HK-2 (cell line): ENCODE data around the gene PSME3.
"Not testable (repeated sequence)": the region's sequence is repeated elsewhere in the genome, so short reads cannot be mapped to it uniquely, and the experiment has no call there.

Experiments
- DNase-seq: peaks from one replicate; pipeline ENCODE4 v3.0.0-alpha.2; 2018; ENCODE audit not compliant: unreplicated experiment

PSME3 gene

DNA sequence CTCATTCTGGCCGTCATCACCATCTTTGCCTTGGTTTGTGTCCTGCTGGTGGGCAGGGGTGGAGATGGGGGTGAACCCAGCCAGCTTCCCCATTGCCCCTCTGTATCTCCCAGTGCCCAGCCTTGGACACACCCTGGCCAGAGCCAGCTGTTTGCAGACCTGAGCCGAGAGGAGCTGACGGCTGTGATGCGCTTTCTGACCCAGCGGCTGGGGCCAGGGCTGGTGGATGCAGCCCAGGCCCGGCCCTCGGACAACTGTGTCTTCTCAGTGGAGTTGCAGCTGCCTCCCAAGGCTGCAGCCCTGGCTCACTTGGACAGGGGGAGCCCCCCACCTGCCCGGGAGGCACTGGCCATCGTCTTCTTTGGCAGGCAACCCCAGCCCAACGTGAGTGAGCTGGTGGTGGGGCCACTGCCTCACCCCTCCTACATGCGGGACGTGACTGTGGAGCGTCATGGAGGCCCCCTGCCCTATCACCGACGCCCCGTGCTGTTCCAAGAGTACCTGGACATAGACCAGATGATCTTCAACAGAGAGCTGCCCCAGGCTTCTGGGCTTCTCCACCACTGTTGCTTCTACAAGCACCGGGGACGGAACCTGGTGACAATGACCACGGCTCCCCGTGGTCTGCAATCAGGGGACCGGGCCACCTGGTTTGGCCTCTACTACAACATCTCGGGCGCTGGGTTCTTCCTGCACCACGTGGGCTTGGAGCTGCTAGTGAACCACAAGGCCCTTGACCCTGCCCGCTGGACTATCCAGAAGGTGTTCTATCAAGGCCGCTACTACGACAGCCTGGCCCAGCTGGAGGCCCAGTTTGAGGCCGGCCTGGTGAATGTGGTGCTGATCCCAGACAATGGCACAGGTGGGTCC is 18.4 kb downstream of the PSME3 start:
- DNase-seq = not testable (repeated sequence)

DNA sequence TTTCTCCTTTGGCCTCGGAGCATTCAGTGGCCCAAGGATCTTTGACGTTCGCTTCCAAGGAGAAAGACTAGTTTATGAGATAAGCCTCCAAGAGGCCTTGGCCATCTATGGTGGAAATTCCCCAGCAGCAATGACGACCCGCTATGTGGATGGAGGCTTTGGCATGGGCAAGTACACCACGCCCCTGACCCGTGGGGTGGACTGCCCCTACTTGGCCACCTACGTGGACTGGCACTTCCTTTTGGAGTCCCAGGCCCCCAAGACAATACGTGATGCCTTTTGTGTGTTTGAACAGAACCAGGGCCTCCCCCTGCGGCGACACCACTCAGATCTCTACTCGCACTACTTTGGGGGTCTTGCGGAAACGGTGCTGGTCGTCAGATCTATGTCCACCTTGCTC is 19.2 kb downstream of the PSME3 start:
- DNase-seq = no peak

DNA sequence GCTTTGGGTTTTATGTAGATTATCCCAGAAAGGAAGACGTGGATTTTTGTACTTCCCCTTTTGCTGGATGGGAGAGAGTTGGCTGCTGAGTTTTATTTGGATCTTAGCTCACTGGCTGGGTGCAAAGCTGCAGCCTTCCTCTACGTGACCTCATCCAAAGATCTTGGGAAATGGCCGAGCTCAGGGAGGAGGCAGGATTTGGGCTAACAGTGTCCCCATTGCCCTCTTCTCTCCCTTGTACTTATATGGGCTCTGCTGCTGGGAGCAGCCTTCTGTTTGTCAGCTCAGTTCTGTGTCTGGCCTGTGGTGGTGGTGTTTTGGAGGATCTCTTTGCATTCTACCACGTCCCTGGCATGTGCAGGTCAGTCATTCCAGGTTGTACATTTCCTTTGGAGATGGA is 19.8 kb downstream of the PSME3 start:
- DNase-seq = no peak

DNA sequence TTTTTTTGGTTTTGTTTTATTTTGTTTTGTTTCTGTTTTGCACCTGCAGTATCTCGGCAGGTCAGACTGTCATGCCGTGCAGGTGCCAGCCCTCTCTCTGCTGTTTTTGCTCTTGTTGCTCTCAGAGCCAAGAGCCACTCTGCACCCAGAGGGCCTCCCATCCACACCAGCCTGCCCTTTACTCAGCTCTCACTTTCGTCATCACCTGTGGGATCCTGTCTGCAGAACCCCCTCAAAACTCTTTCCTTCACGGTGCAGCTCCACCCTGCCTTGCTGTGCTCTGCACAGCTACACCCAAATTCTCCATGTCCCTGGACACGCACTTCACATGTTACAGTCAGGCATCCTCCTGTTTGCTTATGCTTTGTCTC is 20.4 kb downstream of the PSME3 start:
- no peak for DNase-seq

DNA sequence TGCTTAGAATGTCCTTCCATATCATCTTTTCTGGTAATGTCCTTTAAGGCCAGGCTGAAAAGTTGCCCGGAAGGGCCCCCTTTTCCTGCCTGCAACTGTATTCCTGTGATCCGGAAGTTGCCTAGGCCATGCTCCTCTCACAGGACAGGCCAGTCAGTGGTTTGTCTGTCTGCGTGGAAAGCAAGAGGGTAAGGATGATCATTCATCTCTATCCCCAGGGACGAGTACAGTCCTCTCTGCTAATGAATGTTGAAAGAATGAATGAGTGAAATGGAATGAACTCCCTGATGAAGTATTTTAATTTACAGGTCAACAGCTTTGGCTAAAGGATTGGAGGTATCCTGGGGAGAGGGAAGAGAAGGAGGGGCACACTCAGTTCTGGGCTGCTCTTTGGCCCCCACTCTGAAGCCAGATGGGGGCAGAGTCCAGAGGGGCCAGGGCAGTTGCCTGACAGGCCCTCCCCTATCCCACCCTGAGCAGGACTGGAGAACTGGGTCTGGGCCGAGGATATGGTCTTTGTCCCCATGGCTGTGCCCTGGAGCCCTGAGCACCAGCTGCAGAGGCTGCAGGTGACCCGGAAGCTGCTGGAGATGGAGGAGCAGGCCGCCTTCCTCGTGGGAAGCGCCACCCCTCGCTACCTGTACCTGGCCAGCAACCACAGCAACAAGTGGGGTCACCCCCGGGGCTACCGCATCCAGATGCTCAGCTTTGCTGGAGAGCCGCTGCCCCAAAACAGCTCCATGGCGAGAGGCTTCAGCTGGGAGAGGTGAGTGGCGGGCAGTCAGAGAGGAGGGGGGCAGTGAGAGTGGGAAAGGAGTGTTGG is 21.0 kb downstream of the PSME3 start:
- DNase-seq = no peak

DNA sequence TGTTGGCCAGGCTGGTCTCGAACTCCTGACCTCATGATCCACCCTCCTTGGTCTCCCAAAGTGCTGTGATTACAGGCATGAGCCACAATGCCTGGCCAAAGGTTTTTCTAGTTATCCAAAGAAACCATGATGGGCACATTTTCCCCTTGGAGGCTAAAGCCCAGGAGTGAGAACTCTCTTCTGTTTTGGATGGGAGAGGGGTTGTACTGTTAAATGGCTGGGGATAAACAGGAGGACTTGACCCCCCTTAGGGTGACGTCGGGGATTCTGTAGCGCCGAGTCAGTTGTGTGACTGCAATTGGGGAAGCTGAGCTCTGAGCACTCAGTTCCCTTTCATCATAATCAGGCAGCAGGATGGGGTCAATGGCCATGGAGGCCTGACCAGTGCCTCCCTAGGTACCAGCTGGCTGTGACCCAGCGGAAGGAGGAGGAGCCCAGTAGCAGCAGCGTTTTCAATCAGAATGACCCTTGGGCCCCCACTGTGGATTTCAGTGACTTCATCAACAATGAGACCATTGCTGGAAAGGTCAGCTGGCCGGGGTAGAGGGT is 21.9 kb downstream of the PSME3 start:
- no peak for DNase-seq

DNA sequence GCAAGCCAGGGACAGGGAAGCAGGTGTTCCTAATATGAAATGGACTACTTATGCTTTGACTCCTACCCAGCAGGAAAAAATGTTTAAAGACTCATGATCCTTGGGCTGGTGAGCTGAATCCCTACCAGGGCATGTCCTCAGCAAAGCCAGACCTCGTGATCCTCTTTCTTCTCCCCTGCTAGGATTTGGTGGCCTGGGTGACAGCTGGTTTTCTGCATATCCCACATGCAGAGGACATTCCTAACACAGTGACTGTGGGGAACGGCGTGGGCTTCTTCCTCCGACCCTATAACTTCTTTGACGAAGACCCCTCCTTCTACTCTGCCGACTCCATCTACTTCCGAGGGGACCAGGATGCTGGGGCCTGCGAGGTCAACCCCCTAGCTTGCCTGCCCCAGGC is 22.9 kb downstream of the PSME3 start:
- not testable (repeated sequence) for DNase-seq

DNA sequence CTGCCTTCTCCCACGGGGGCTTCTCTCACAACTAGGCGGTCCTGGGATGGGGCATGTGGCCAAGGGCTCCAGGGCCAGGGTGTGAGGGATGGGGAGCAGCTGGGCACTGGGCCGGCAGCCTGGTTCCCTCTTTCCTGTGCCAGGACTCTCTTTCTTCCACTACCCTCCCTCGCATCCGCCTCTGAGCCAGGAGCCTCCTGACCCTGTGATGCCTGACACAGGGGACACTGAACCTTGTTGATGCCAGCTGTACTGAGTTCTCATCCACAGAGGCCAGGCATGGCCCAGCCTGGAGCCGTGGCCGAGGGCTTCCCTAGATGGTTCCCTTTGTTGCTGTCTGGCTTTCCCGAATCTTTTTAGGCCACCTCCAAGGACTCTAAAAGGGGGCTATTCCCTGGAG is 23.3 kb downstream of the PSME3 start:
- DNase-seq = not testable (repeated sequence)

DNA sequence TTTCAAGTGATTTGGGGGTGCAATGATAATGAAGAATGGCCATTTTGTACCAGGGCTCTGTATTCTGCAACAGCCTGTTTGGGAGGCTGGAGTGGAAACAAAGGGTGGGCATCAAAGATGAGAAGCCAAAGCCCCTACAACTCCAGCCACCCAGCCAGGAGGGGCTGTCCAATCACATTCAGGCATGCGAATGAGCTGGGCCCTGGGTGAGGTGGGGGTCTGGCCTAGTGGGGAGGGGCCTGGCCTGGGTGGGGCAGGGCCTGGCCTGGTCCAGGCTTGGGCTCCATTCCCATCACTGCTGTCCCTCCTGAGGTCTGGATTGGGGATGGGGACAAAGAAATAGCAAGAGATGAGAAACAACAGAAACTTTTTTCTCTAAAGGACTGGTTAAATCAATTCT is 24.2 kb downstream of the PSME3 start:
- DNase-seq = no peak

DNA sequence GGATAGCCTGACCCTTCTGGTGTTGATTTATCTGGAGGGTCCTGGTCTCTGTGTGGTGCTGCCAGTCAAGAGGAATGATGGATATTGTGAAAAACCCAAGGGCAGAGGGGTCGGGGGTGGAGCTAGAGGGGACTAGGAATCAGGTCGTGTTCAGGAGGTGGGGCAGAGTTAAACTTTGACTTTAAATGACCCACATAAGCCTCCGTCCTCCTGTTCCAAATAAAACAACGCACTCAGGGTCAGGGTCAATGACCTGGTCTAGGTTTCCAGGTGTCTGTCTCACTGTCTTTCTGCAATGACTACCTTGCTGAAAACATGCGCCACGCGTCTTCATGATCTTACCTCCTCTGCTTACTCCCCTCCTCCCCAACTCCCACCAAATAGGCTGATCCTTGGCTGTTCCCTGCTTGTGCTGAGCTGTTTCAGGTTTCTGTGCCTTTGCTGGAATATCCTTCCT is 32.5 kb downstream of the PSME3 start:
- DNase-seq = no peak

DNA sequence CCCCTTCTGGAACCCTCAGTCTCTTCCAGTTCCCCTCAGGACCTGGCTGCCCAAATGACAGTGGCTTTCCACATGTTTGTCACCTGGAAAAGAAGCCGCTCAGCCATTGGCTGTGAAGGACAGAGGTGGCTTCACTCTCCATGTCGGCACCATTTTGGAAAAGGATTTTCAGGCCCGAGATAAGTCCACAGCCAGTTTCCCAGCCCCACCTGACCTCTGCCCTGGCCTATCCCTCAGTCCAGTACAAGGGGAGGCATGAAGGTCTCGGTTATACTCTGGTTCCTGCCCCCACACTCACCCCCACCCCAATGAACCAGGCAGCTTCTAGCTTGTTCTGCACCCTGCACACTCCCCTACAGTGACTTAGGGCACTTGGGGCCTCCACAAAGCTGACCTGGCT is 33.0 kb downstream of the PSME3 start:
- no peak for DNase-seq

DNA sequence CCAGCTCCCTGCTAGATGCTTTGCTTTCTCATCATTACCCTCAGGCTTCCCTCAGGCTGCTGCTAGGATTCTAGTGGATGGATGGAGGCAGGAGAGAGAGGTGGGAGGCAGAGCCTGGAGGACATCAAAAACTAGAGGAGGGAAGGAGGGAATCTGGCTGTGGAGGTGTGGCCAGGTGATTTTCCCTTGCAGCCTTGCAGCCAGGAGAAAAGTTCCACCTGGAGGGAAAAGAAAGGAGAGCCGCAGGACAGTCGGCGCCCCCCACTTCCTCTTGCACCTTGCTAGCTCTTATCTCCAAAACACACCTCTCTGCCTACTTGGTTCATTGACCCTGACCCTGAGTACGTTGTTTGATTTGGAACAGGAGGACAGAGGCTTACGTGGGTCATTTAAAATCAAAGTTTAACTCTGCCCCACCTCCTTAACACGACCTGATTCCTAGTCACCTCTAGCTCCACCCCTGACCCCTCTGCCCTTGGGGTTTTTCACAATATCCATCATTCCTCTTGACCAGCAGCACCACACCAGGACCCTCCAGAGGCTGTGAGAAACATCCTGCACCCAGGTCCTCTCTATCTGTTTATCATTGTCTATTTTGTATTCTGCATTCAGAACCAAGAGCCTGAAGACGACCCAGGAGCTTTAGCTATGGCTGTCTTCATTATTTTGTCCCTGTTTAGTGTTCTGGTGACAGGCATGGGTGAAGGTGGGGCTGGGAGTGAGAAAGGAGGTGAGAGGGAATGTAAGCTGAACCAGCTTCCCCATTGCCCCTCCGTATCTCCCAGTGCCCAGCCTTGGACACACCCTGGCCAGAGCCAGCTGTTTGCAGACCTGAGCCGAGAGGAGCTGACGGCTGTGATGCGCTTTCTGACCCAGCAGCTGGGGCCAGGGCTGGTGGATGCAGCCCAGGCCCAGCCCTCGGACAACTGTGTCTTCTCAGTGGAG is 33.7 kb downstream of the PSME3 start:
- no peak for DNase-seq

DNA sequence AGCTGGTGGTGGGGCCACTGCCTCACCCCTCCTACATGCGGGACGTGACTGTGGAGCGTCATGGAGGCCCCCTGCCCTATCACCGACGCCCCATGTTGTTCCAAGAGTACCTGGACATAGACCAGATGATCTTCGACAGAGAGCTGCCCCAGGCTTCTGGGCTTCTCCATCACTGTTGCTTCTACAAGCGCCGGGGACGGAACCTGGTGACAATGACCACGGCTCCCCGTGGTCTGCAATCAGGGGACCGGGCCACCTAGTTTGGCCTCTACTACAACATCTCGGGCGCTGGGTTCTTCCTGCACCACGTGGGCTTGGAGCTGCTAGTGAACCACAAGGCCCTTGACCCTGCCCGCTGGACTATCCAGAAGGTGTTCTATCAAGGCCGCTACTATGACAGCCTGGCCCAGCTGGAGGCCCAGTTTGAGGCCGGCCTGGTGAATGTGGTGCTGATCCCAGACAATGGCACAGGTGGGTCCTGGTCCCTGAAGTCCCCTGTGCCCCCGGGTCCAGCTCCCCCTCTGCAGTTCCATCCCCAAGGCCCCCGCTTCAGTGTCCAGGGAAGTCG is 34.6 kb downstream of the PSME3 start:
- DNase-seq = not testable (repeated sequence)

DNA sequence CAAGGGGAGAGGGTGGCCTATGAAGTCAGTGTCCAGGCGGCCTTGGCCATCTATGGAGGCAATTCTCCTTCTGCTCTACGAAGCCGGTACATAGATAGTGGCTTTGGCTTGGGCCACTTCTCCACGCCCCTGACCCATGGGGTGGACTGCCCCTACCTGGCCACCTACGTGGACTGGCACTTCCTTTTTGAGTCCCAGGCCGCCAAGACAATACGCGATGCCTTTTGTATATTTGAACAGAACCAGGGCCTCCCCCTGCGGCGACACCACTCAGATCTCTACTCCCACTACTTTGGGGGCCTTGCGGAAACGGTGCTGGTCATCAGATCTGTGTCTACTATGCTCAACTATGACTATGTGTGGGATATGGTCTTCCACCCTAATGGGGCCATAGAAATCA is 35.1 kb downstream of the PSME3 start:
- no peak for DNase-seq

DNA sequence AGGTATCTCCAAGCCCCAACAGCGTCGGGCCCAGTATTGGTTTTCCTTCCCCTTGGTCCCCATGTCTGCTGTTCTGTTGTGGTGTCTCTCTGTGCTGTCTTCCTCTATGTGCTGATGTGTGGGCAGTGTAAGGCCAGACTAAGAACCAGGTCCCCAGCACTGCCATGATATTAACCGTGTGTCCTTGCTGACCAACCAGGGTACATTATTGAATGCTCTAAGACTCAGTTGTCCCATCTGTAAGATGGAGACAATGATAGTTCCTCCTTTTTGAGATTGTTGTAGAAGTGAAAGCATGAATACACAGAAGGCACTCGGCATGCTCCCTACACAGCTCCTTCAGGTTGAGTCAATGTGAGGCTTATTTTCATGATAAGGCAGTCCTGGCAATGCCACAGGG is 38.5 kb downstream of the PSME3 start:
- DNase-seq = no peak

DNA sequence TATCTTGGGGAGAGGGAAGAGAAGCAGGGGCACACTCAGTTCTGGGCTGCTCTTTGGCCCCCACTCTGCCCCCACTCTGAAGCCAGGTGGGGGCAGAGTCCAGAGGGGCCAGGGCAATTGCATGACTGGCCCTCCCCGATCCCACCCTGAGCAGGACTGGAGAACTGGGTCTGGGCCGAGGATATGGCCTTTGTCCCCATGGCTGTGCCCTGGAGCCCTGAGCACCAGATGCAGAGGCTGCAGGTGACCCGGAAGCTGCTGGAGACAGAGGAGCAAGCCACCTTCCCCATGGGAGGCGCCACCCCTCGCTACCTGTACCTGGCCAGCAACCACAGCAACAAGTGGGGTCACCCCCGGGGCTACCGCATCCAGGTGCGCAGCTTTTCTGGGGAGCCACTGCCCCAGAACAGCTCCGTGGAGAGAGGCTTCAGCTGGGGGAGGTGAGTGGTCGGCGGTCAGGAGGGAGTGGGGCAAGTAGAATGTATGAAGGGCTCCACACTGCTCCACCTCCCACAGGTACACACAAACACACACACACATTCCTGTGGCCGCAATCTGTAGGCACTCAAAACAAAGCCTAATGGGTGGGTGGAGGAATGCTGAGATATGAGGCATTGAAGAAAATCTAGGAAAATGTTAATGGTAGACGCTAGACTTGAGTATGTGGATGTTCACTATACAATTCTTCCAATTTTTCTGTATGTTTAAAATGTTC is 39.2 kb downstream of the PSME3 start:
- no peak for DNase-seq

DNA sequence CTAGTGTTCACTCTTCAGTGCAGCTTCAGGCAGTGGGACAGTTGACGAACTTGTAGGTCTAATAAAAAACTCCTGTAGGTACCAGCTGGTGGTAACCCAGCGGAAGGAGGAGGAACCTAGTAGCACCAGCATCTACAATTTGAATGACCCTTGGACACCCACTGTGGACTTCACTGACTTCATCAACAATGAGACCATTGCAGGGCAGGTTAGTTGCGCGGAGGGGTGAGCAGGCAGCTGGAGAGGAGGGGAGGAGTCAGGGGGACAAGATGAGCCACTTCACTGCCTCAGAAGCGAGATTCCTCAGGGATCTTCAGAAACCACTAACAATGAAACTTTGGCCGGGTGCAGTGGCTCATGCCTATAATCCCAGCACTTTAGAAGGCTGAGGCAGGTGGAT is 40.1 kb downstream of the PSME3 start:
- DNase-seq = no peak

DNA sequence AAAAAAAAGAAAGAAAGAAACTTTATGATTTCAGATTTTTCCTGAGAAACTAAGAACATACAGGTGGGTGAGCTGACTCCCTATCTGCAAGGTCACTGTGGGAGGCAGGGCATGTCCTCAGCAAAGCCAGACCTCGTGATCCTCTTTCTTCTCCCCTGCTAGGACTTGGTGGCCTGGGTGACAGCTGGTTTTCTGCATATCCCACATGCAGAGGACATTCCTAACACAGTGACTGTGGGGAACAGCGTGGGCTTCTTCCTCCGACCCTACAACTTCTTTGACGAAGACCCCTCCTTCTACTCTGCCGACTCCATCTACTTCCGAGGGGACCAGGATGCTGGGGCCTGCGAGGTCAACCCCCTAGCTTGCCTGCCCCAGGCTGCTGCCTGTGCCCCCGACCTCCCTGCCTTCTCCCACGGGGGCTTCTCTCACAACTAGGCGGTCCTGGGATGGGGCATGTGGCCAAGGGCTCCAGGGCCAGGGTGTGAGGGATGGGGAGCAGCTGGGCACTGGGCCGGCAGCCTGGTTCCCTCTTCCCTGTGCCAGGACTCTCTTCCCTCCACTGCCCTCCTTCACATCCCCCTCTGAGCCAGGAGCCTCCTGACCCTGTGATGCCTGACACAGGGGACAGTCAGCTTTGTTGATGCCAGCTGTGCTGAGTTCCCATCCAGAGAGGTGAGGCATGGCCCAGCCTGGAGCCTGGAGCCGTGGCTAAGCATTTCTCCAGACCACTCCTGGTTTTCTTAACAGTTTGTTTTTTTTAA is 40.9 kb downstream of the PSME3 start:
- not testable (repeated sequence) for DNase-seq

DNA sequence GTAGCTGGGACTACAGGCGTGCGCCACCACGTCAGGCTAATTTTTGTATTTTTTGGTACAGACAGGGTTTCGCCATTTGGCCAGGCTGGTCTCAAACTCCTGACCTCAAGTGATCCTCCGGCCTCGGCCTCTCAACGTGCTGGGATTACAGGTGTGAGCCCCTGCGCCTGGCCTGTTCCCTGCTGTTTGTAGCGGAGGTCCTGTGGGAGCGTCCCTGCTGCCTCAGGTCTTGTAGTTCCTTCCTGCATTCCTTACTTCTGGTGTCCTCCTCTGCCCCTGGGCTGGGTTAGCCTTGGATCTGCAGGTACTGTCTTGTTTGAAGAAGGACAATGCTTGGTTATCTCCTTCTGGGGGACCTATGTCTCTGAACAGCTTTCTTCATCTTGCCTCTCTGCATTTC is 43.8 kb downstream of the PSME3 start:
- DNase-seq = no peak
